Stimulated activated CD4-positive, alpha-beta T cell treated with anti-CD3 and anti-CD28 coated beads, Interleukin-12 subunit alpha, Interleukin-12 subunit beta, amount 100 ng/mL, for 4 hours (primary cell): ENCODE data around the gene NDFIP1.
"Not testable (repeated sequence)": the region's sequence is repeated elsewhere in the genome, so short reads cannot be mapped to it uniquely, and the experiment has no call there.

ENCODE experiments used
- DNase-seq: peaks from one replicate; pipeline ENCODE4 v3.0.0-alpha.2; 2020

NDFIP1 gene

DNA sequence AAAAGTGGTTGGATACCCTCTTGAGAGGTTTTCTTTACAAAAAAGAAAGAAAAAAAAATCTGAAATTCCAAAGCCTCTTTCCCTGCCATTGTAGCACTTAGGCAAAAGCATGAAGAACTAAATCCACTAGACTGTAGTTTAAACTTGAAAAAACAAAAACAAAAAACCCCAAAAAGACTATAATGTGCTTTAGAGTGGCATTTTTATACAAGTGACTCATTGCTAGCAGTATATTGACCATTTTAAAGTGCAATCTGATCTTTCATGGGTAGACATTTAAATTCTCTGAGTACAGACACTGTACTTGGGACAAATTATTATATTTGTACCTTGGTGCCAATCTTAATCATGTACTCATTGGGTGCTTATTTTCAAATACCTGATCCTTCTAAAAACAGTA, 50.8 kb downstream of the NDFIP1 start:
- no peak for DNase-seq

- no peak for DNase-seq
These were observed 55.7 kb downstream of the NDFIP1 start for GRCh38 chr5:142164315-142164714.

DNA sequence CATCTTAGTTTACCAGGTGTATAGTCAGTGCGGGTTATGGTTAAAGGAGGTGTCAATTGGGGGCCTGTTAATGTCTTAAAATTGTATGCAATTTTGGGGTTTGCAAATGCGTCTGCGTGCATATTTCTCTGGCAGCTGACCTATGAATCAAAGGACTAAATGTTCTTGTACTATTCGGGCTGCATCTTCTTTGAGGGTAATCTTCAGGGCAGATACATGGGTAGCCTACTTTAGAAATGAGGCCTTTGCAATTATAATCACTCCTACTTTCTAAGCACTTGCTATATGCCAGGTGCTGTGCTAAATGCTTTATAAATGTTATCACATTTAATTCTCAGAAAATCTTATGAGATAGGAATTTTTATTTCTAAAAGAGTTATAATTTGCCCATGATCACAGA, 58.2 kb downstream of the NDFIP1 start:
- DNase-seq = no peak

GRCh38 chr5:142167458-142167857, 58.9 kb downstream of the NDFIP1 start:
- no peak for DNase-seq

DNA sequence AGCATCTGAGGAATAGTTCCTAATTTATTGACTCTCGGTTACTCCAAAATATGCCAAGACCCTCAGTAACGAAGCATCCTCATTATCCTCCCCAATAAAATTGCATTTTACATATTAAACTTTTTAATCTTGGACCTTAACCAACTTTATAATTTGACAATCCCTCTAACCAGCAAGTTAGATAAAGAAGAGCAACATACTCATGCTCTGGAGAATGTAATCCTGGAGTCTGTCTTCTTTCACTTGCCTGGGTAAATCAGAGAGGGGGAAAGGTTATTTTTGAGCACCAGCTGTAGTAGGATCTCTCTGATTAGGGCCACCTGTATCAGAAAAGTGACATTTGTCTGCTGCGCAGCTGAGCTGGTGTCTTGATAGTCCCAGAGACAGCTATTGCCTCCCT, 59.8 kb downstream of the NDFIP1 start:
- no peak for DNase-seq

DNA sequence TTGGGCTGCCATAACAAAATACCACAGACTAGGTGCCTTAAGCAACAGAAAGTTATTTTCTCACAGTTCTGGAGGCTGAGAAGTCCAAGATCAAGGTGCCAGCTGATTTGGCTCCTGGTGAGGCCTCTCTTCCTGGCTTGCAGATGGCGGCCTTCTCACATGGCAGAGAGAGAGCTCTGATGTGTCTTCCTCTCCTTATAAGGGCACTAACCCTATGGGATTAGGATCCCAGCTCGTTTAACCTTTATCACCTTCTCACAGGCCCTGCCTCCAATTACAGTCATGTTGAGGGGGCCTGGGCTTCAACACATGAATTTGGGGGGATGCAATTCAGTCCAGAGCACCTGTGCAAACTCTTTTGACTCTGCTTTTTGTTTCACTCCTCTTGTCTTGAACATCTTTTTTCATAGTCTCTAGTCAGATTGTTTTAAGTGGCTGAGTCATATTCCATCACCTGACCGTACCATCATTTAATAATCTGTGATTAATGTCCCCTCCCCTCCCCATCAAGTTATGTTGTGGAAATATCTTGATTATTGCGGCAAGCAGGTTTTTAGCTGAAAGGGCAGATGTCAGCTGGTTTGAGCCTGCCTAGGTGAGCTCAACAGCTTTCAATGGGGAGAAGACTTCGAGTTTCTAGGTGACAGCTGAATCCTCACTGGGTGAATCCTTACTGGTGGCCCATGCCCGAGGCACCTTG, 61.8 kb downstream of the NDFIP1 start:
- DNase-seq = no peak

DNA sequence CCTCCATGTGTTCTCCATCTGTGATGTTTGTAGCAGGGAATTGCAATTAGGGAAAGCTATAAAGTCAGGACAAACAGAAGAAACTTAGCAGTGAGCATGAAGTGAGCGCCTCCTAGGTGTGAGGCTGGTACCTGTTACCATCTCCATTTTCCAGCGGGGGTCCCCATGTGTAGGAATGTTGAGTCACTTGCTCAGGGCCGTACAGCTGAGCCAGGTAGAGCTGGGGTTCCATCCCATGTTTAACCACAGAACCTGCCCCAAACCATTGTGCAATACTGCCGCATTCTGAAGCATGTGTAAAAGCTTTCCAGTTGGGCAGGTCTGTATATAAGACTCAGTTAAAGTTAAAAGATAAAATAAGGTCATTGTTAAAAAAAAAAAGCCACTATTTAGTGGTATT, 62.7 kb downstream of the NDFIP1 start:
- DNase-seq = no peak

- DNase-seq = no peak
These were observed 66.5 kb downstream of the NDFIP1 start for GRCh38 chr5:142175039-142175438.

GRCh38 chr5:142175461-142176142, 67.0 kb downstream of the NDFIP1 start:
- no peak for DNase-seq

DNA sequence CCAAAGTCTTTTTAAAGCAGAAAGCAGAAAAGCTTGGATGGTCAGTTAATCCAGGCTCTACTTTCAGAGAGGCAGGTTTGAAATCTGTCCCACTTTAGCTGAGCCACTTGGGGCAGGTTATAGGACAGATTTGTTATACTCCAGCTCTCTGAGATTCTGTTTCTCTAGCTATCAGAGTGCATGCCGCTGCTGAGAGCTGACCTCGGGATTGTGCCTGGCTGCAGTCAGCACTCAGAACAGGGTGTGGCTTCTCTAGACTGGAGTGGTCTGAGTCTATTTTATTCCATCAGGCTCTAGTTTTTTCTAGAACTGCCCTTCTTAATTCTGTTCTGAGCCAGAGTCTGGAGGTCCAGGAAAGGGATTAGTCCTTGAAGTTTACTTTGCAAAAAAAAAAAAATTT, 67.7 kb downstream of the NDFIP1 start:
- DNase-seq = no peak

DNA sequence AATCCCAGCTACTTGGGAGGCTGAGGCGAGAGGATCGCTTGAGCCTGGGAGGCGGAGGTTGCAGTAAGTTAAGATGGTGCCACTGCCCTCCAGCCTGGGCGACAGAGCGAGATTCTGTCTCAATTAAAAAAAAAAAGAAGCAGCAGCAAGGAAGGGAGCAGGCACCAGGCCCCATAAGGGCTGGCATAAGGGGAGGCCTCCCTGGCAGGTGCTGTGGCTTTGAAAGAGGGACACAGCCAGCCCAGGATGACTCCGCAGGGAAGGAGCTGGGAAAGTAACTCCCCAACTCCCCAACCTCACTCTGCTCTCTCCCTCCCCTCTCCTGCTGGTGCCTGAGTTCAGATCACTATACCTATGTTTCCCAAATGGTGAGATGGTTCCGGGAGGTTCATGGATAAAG, 70.1 kb downstream of the NDFIP1 start:
- DNase-seq = no peak

GRCh38 chr5:142179776-142180387, 71.3 kb downstream of the NDFIP1 start:
- no peak for DNase-seq

- DNase-seq = no peak
These were observed 72.5 kb downstream of the NDFIP1 start for GRCh38 chr5:142181096-142181495.

DNA sequence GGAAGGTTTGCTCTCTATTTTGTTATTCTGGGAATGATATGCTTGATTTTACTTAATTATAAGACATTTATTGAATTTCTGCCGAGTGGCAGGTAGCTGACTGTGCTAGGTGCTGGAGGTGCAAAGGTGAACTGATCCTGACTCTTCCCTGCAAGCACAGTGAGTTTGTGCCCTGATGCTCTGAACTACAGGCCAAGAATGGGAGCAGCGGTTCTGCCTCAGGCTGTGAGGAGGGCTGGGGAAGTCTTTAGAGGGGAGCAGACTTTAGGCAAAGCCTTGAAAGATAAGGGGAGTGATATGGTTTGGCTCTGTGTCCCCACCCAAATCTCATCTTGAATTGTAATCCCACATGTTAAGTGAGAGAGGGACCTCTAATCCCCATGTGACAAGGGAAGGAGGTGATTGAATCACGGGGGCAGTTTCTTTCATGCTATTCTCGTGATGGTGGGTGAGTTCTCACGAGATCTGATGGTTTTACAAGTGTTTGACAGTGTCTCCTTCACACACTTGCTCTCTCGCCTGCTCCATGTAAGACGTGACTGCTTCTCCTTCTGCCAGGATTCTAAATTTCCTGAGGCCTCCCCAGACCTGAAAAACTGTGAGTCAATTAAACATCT, 73.1 kb downstream of the NDFIP1 start:
- no peak for DNase-seq

- no peak for DNase-seq
These were observed 74.3 kb downstream of the NDFIP1 start for GRCh38 chr5:142182840-142183239.

DNA sequence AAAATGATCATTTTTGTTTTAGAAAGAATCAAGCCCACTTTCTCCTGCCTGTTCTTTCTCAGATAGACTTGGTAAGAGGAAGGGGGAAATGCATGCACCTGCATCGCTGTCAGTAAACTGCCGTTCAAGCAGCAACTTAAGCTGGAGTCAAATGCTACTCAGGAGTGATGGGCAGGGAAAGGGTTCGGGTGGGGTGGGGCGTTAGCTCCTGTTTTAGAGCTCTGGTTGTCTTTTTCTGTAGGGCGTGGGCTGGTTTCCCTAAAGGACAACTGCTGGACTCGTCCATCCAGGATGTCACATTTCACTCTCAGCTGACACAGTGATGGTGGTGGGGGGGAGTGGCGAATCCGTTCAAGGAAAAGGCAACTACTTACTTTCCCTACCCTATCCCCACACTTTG, 75.0 kb downstream of the NDFIP1 start:
- DNase-seq = no peak

- no peak for DNase-seq
These were observed 76.4 kb downstream of the NDFIP1 start for GRCh38 chr5:142184988-142185387.

GRCh38 chr5:142186514-142186856, 77.9 kb downstream of the NDFIP1 start:
- no peak for DNase-seq

DNA sequence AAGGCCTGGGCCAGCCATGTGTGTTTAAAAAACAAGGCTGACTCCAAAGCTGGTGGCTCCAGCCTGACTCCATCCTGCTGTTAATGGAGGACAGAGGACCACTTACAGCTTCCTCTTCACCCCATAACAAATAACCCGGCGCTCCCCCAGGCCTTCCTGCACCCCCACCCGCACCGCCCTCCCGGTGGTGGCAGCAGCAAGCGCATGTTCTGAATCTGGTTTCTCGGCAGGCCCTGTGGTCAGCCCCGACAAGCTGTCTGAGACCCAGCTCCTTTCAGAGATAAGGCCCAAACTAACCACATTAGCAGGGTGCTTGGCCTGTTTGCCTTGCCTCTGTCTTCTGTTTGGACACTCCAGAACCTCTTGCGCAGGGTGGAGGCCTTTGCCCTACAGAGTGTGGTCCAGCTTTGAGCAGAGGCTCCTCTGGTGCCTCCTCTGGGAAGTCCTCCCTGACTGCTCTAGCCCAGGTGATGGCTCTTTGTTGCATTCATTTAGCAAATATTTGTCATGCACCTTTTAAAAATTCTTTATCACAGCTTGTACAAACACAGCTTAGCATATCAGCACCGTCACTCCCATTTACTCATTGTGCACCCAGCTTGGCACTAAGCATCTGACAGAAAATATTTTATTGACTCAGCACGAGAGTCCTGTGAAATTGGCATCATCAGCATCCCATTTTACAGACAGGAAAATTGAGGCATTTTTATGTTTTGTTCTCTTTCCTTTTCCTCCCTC, 78.4 kb downstream of the NDFIP1 start:
- no peak for DNase-seq

DNA sequence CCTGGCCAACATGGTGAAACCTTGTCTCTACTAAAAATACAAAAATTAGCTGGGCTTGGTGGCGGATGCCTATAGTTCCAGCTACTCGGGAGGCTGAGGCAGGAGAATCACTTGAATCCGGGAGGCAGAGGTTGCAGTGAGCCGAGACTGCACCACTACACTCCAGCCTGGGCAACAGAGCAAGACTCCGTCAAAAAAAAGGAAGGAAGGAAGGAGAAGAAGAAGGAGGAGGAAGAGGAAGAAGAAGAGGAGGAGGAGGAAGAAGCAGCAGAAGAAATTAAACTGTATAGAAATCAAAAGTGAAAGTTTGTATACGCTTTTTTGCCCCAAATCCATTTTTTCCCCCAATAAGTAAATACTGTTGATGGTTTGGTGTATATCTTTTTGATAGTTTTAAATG, 80.1 kb downstream of the NDFIP1 start:
- DNase-seq = not testable (repeated sequence)

GRCh38 chr5:142189813-142190212, 81.2 kb downstream of the NDFIP1 start:
- no peak for DNase-seq

DNA sequence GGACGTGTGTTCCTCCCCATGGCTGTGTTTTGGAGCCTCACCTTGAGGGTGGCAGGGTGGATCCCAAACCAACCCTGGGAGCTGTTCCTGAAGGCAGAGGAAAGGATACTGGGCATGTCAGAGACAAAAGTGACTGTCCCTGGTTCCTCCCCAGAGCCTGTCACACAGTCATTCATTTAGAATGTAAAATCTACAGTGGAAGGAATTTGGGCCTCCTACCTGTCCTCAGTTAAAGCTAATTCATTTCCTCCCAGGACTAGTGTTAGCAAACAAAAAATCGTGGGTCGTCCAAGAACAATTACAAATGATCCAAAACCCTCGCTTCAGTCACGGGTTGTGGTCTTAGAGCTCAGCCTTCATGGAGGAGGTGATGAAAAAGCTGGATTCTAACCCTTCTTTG, 83.2 kb downstream of the NDFIP1 start:
- no peak for DNase-seq
